Adipocyte (in vitro differentiated cells): ENCODE measurements around the gene NUDT21.
"Not testable (repeated sequence)": the region's sequence is repeated elsewhere in the genome, so short reads cannot be mapped to it uniquely, and the experiment has no call there.

Experiments used
- DNase-seq: peaks from one replicate; pipeline ENCODE4 v3.0.0-alpha.2; 2015; ENCODE audit warnings: low read depth
- H3K27me3 ChIP-seq: replicated peaks from 2 replicates; pipeline ENCODE4 v1.7.0; 2013; ENCODE audit warnings: mild to moderate bottlenecking, low read length, moderate library complexity; ENCODE audit not compliant: control insufficient read depth, insufficient read depth
- H3K36me3 ChIP-seq: 2 replicates; pipeline ENCODE4 v1.7.0; 2013; ENCODE audit warnings: low read length, mild to moderate bottlenecking, moderate library complexity; ENCODE audit not compliant: control insufficient read depth, insufficient read depth, severe bottlenecking
- H3K4me1 ChIP-seq: 2 replicates; pipeline ENCODE4 v1.7.0; 2013; ENCODE audit warnings: mild to moderate bottlenecking, low read length, moderate library complexity; ENCODE audit not compliant: control insufficient read depth, insufficient read depth
- H3K4me3 ChIP-seq: 2 replicates; pipeline ENCODE4 v1.7.0; 2013; ENCODE audit warnings: mild to moderate bottlenecking, low read length, moderate library complexity
- H3K9ac ChIP-seq: 2 replicates; pipeline ENCODE4 v1.7.0; 2013; ENCODE audit warnings: mild to moderate bottlenecking, low read length, moderate library complexity
- H3K9me3 ChIP-seq: 2 replicates; pipeline ENCODE4 v1.7.0; 2013; ENCODE audit warnings: mild to moderate bottlenecking, low read length, moderate library complexity; ENCODE audit not compliant: control insufficient read depth

The NUDT21 gene

DNA sequence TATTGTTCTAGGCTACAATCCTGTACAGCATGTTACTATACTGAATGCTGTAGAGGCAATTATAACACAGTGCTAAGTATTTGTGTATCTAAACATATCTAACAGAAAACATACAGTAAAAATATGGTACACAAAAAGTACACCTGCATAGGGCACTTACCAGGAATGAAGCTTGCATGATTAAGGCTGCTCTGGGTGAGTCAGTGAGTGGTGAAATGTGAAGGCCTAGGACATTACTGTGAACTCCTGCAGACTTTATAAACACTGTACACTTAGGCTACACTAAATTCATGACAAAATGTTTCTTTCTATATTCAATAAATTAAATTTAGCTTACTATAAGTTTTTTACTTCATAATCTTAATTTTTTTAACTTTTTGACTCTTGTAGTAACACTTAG, 62.9 kb downstream of the NUDT21 start:
- no peak overlapping the region for H3K9ac ChIP-seq
- H3K4me3 ChIP-seq, result no peak overlapping the region
- DNase-seq, result peak; percentile 22
- no peaks in the 10 kb centered on the region for H3K27me3 ChIP-seq
- H3K36me3 ChIP-seq, result peaks cover 66% of the 10 kb centered on the region
- peaks cover 15% of the 10 kb centered on the region for H3K4me1 ChIP-seq
- H3K9me3 ChIP-seq, result no peaks in the 10 kb centered on the region

DNA sequence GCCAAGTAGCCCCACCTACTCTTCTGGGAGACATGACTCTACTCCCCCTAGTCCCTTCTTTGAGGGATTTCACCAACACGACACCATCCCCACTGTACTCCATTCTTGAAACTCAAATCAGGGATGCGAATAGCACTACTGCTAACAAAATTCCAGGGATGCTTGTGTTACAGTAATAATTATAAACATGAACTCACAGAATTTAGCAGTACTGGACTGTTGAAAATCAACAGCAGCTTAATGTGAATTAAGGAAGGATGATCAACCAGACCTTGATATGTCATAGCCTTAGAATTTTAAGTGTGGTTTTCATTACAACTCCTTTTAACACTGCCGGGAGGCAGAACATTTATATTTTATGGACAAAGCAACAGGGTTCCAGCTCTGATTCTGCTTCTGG, 63.7 kb downstream of the NUDT21 start:
- H3K4me1 ChIP-seq, result peaks cover 19% of the 10 kb centered on the region
- H3K9ac ChIP-seq, result no peak overlapping the region
- H3K36me3 ChIP-seq, result peaks cover 68% of the 10 kb centered on the region

DNA sequence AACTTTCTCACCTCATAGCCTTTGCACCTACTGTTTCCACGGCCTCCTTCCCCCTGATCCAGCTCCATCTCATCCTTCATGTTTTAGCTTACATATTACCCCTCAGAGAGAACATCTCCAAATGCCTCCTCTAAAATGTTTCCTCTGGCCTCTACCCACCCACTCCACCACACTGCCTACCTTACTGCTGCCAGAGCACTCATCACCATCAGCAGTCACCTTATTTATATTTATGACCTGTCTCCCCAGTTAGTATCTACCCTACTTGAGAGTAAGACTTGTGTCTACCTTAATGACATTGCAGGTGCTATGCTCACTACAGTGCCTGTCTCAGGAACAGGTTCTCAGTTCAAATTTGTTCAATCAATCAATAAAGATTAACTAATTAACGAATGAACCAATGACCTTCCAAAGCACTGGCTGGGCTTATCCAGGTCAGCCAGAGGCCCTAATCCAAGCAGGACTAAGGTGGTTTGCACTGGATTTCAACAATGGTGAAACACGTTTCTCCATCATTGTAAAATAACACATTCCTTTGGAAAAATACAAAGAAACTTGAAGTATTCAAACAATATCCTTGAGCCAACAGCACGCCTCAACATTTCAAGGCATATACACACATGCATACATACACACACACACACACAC, 66.9 kb downstream of the NUDT21 start:
- peaks cover 85% of the 10 kb centered on the region for H3K36me3 ChIP-seq
- H3K4me3 ChIP-seq, result no peak overlapping the region
- H3K27me3 ChIP-seq, result no peaks in the 10 kb centered on the region
- H3K9me3 ChIP-seq, result peaks cover 12% of the 10 kb centered on the region
- peaks cover 10% of the 10 kb centered on the region for H3K4me1 ChIP-seq
- no peak for DNase-seq
- no peak overlapping the region for H3K9ac ChIP-seq

More for the DNA sequence above, 63.7 kb downstream of the NUDT21 start:
- Histone ChIP-seq H3K4me3 (no peak overlapping the region), H3K27me3 (no peaks in the 10 kb centered on the region), H3K9me3 (no peaks in the 10 kb centered on the region)
- peak; percentile 8 for DNase-seq

DNA sequence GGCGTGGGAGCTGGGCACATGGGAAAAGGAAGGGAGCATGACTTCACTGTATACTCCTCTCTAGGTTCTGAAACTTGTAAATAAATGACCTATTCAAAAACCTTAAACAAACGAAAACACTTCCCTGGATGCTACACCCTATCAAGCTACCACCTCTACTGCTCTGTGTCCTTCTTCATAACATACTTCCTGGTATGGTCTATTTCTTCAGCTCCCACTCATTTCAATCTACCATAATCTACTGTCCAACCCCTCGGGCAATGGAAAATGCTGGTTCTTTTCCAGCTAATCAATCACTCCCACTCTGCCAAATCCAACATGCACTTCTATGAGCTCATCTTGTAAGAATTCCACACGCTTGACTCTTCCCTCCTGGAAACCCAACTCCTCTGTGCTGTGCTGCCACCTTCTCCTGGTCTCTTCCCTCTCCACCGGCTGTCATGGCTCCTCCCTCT, 68.2 kb downstream of the NUDT21 start:
- peak; percentile 9 for DNase-seq
- Histone ChIP-seq H3K9me3 (peaks cover 12% of the 10 kb centered on the region), H3K27me3 (no peaks in the 10 kb centered on the region), H3K9ac (no peak overlapping the region), H3K4me1 (peaks cover 4% of the 10 kb centered on the region), H3K4me3 (no peak overlapping the region), H3K36me3 (peaks cover 87% of the 10 kb centered on the region)

DNA sequence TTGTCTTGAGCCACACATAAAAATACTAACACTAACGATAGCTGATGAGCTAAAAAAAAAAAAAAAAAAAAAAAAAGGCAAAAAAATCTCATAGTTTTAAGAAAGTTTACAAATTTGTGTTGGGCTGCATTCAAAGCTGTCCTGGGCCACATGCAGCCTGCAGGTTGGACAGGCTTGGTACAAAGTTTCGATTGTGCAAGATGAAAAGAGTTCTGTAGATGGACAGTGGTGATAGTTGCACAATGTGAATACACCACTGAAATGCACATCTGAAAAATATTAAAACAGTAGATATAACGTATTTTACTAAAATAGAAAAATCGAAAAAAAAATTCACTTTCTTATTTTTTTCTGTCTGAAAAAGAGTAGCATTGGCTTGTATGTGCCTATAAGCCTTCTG, 68.7 kb downstream of the NUDT21 start:
- peaks cover 12% of the 10 kb centered on the region for H3K9me3 ChIP-seq

DNA sequence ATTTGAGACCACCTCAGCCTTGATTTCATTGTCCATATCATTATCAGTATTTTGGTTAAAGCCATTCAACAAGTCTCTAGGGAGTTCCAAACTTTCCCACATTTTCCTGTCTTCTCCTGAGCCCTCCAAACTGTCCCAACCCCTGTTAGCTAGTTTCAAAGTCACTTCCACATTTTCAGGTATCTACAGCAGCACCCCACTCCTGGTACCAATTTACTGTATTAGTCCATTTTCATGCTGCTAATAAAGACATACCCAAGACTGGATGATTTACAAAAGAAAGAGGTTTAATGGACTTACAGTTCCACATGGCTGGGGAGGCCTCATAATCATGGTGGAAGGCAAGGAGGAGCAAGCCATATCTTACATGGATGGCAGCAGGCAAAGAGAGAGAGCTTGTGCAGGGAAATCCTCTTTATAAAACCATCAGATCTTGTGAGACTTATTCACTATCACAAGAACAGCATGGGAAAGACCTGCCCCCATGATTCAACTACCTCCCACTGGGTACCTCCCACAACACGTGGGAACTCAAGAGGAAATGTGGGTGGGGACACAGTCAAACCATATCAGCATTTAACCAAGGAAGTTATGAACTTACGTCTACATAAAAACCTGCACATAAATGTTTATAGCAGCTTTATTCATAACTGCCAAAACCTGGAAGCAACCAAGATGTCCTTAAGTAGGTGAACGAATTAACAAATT, 70.2 kb downstream of the NUDT21 start:
- H3K4me3 ChIP-seq, H3K4me1 ChIP-seq, H3K27me3 ChIP-seq, H3K9ac ChIP-seq, DNase-seq: not testable (repeated sequence)
- Histone ChIP-seq H3K9me3 (peaks cover 12% of the 10 kb centered on the region), H3K36me3 (peaks cover 81% of the 10 kb centered on the region)

More for the DNA sequence above, 68.7 kb downstream of the NUDT21 start:
- no peak overlapping the region for H3K9ac ChIP-seq
- peaks cover 87% of the 10 kb centered on the region for H3K36me3 ChIP-seq
- DNase-seq, result peak; percentile 60
- no peaks in the 10 kb centered on the region for H3K27me3 ChIP-seq
- peaks cover 4% of the 10 kb centered on the region for H3K4me1 ChIP-seq
- H3K4me3 ChIP-seq, result no peak overlapping the region
